Umbilical cord (tissue), 2 donors: ENCODE data around the gene DYNC2LI1. TPM values are rescaled to one million over a fixed set of nuclear protein-coding genes. Genes with fewer than 3 reads are reported as not detected.

Source experiments
- DNase-seq: peaks from one replicate; pipeline ENCODE4 v3.0.0-alpha.2; 2015; ENCODE audit warnings: low spot score
- total RNA-seq: library from RNA; depleted of rRNA; stranded (reverse); fragments of >200 nt; gene quantifications from one replicate; pipeline ENCODE4 v1.2.3, GENCODE V29; 2014; ENCODE audit warnings: low replicate concordance; ENCODE audit not compliant: insufficient read depth

The DYNC2LI1 gene
- total RNA-seq, 1 donor from 2014 or later = 44.1 TPM

DNA sequence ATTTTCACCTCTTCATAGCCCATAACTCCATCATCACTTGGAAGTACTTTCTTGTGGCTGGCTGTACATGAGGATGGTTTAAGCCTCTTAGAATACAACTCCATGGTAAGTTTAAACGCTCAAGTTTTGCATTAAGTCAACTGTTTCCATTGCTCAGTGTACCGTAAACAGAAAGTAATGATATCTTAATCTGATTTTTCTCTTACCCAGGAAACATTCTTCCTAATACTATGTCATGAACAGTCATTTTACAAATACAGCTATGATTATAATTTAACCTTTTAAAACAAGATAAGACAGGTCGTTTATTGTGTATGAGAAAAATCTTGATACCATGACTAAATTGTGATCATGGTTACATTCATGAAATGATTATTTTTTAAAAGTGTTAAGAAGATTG is 11.6 kb upstream of the DYNC2LI1 start:
- no peak for DNase-seq

DNA sequence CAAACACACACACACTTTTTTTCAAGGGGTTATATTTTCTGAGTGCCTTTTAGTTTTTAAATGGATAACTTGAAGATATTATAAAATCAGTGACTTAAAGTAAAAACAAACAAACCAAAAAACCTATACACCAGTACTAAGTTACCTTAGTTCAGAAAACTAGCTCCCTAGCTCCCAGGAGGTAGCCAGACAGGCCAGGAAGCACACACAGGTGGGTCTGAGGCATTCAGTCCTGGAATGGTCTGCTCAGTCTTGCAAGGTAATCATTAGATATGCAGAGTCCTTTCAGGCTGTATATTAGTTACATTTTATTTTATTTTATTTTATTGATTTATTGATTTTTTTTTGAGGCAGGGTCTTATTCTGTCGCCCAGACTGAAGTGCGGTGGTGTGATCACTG is 10.7 kb upstream of the DYNC2LI1 start:
- no peak for DNase-seq

DNA sequence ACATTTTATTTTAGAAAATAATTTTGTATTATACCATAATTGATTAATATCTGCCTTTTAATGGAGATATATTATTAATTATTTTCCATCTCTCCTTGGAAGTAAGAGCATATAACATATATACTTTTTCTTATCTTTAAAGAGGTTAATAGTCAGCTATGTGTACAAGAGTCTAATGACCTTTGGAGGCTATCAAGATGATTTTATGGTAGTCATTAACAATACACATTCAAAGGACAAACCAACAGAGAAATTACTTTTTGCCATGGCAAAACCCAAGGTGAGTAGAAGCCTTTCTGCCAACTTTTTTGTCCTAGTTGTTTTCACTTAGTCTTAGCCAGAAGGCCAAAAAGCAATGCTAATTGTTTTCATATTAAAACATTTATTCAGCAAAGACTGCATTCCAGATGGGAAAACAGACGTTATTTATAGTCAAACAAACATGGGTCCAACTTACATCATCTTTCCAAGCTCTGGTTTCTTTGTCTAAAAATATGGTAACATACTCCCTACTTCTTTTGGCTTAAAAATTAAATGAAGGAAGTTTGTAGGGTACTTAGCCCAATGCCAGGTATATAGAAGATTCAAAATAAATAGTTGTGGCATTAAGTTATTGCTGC is 9.6 kb upstream of the DYNC2LI1 start:
- no peak for DNase-seq

DNA sequence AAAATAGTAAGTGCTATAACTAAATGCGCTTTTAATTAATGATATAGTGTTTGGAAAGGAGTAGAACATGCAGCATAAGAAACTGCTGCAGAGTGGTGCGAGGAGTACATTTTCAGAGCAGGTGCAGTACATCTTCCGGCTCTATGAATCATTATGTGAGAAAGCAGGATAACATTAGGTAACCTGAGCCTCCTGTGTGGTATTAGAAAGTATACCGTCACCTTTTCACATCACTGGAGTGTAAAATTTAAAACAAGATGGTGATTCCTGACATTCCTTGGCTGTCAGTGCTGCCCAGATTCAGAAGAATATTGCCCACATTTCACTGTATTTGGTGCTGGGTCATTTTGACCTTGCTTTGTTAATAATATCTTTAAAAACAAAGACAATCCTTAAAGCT is 7.8 kb upstream of the DYNC2LI1 start:
- no peak for DNase-seq

DNA sequence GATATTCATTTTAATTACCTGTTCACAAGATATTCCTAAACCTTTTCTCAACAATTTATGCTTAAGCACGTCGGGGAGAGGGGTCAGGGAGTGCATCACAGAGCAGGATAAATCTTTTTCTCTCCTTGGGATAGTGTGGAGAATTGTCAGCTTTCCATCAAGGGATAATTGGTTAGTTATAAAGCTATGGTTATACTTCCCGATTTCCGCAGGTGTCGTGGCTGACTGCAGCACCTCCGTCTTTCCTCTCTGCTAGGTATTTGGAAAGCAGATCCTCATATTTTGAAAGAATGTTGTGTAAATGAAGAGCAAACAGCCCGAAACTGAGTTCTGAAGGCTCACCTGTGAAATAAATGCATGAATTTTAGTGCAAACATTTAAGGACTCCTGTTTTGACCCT is 778 bp downstream of the DYNC2LI1 start:
- no peak for DNase-seq

DNA sequence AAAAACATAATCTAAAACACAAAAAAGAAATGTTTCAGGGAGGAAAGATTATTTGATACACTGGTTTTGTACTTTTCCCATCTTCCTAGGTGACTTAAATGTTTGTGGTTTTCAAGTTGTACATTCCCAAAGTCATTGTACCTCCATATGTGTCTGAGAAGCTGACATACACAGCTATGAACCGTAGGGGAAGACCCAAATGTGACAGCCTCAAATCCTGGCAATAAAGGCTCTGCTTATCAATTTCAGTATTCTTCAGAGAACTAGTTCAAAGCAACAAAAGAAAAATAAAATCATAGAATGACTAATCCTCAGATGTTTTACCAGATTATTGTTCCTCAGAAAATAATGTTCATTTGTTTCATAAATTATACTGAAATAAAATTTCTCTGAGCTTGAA is 2.5 kb downstream of the DYNC2LI1 start:
- no peak for DNase-seq

DNA sequence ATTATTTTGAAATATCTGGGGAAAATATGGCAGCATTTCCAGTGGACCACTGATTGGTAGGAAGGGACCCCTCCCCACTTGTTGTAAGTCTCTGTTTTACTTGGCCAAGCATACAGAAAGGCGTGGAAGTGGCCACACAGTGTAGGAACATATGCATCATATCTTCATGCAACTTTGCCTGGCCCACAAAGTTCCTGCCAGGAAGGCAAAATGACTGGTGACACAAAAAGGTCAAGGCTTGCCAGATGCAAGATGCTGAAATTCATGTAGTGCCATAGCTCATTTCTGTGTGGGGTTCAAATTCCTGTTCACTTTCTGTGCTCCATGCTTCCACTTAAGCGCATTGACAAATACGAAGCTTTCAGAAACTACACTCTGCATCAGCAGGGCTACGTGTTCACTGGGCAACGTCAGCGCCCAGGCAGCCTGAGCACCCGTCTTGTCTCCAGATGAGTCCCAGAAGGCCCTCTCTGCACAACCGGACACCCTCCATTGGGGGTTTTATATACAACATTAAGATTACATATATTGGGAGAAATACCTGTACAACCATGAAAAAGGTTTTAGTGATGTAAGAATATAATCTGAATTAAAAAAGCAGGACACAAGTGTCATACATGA is 3.6 kb downstream of the DYNC2LI1 start:
- no peak for DNase-seq

DNA sequence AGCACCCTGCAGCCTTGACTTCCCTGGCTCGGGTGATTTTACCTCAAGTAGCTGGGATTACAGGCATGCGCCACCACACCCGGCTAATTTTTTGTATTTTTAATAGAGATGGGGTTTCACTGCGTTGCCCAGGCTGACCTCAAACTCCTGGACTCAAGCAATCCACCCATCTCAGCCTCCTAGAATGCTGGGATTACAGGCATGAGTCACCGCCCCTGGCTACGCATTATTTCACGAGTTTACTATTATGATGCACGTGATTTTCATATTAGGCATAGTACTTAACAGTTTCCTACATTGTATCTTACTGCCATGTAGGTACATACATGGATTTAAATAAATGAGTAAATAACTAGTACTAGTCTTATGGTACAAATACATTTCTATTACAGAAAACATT is 4.4 kb downstream of the DYNC2LI1 start:
- DNase-seq = no peak

DNA sequence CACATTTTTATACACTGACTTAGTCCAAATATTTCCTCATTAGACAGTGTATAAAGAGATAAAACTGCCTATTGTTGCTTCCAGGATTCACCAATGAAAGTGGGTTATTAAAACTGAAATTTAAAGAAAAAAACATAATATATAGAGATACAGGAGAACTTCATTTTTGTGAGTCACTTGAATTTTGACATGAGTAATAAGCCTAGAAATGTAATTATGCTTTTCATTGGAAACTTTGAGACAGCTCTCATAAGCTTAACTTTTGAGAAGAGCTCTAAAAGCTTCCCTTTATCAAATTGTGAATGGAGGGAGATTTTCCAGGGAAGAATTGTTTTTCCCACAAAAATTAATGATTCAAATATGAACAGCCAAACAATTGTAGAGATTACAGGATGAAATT is 14.1 kb downstream of the DYNC2LI1 start:
- DNase-seq = no peak

DNA sequence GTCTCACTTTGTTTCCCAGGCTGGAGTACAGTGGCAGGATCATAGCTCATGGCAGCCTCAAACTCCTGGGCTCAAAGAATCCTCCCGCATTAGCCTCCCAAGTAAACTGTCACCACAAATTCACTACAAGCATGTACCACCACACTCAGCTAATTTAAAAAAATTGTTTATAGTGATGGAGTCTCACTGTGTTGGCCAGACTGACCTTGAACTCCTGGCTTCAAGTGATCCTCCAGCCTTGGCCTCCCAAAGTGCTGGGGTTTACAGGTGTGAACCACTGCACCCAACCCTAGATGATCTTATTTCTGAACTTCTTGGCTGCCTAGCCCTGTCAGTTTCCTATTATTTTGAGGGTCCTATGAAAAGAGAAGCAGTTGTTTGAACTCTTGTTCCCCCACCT is 14.8 kb downstream of the DYNC2LI1 start:
- no peak for DNase-seq

DNA sequence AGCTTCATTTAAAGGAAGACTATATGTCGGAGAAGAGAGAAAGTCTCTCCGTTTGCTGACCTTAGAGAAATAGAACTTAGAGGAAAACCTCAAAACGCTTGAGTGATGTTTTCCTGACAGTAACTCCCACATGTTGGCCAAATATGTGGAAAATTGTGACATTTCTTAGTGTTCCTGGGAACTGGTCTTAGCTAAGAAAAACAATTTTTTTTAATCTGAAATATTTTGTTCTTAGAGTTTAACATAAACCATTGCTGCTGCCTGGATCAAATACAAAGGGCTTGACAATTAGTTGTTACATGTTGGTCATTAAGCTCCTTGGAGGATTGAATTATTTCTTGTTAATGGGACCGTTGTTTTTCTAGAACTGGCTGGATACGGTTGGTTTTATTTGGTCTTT is 16.3 kb downstream of the DYNC2LI1 start:
- no peak for DNase-seq

DNA sequence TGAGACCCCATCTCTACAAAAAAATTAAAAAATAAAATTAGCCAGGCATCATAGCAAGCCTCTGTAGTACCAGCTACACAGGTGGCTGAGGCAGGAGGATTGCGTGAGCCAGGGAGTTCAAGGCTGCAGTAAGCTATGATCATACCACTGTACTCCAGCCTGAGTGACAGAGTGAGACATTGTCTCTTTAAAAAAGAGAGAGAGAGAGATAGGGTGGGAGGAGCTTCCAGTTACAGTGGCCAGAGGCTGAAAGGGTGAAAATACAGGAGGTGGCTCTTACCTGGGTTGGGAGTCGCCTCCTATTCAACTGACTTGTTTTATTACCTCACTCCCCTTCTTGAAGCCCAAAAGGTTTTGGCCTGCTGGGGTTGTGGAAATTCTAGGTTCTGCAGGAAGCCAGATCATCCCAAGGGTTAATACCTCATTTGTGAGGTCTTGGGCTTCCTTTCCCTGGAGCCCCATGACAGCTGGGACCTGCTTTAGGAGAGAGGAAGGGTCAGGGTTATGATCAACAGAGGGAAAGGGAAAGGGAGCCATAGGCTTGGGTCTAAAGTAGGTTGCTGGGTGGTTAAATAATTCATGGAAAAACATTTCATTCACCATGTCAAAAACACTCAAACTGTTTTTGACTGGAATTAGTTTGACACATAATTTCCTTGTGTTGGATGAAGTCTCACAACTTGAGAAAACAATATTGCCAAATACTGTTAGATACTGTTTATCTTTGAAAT is 17.4 kb downstream of the DYNC2LI1 start:
- no peak for DNase-seq

DNA sequence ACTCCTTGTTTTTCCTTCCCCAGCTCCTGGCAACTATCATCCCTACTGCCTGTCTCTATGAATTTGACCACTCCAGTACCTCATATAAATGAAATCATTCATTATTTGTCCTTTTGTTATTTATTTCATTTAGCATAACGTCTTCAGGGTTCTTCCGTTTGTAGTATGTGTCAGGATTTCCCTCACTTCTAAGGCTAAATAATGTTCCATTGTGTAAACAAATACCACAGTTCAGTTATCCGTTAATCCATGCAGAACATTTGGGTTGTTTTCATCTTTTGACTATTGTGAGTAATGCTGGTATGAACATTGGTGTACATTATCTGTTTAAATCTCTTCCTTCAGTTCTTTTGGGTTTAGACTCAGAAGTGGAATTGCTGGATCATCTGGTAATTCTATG is 18.8 kb downstream of the DYNC2LI1 start:
- no peak for DNase-seq

DNA sequence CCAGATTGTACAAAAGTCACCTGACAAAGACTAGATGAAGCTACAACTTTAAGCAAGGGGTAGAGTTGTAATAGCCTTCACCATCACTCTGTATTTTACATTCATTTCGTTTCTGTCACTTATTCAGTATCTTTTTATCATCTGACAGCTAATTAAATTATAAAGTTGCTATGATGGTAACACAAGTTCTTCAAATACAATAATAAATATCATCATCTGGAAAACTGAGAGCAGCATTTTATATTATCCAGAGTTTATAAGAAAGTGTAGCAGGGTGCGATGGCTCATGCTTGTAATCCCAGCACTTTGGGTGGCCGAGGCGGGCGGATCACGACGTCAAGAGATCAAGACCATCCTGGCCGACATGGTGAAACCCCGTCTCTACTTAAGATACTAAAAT is 21.1 kb downstream of the DYNC2LI1 start:
- no peak for DNase-seq

DNA sequence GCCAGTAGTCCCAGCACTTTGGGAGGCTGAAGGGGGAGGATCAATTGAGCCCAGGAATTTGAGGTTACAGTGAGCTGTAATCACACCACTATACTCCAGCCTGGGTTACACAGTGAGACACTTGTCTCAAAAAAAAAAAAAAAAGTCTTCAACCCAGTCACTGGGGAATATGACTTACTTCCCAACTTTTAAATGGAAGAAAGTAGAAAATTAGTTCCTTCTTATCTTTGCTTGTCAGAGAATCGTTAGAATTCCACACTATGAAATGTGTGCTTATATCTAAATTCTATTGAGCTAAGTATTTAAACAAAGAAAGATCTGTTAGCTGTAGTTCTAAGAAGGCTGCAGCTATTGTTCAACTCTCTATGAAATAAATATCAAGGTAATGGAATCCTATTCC is 22.4 kb downstream of the DYNC2LI1 start:
- DNase-seq = no peak

DNA sequence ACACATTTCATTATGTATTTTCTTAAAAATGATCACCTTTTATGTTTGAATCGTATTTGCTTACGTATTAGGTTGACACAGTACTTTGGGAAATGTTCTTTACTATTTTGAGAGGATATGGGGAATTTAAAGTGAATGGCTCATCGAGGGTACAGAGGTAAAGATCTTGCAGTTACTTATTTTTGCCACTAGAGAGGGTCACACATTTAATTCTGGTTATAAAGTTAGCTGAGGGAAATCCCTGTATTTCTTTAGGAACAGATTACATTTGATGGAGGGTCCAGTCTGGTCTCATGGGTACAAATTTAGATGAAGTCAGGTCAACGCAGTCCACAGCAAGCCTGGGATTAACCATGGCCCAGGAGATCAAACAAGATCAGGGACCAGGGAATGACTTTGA is 24.5 kb downstream of the DYNC2LI1 start:
- DNase-seq = no peak

DNA sequence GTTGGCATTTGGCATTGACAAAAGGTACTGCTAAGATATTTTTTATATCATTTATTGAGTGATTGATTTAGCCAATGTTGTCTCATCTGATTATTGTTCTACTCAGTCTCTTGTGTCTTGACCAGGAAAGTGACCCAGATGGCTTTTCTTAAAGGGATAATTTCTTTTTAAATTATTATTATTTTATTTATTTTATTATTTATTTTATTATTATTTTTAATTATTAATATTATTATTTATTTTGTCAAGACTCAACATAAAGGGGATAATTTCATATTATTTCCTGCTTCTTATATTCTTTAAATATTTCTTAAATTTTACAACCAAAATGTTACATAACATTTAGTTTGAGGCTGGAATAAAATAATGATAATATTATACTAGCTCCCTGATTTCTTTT is 27.1 kb downstream of the DYNC2LI1 start:
- DNase-seq = no peak

DNA sequence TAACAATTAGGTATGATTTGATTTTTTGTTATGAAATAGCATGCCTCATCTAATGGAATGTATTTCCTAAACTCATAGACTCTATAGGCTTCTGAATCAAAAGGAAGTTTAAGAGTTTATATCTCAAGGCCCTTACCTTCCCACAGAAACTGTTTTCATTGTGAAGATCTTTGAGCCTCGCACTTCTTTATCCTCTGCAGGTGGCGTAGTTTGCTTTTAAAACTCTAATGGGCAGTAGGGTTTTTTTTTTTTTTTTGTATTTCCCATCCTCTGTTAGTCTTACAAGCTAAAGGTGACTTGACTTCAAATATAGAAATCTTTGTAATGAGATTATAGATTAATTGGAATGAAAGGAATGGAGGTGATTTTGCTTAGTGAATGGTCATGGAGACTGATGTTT is 28.3 kb downstream of the DYNC2LI1 start:
- DNase-seq = no peak

DNA sequence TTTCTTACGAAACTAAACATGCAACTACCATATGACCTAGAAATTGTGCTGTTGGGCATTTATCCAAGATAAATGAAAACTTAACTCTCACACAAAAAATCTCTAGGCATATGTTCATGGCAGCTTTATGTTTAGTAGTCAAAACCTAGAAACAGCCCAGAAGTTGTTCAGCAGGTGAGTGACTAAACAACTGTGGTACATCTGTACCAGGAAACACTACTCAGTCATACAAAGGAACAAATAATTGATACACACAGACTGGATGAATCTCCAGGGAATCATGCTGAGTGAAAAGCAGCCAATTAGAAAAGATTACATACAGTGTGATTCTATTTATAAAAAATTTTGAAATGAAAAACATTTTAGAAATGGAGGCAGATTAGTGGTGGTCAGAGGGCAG is 29.3 kb downstream of the DYNC2LI1 start:
- no peak for DNase-seq

DNA sequence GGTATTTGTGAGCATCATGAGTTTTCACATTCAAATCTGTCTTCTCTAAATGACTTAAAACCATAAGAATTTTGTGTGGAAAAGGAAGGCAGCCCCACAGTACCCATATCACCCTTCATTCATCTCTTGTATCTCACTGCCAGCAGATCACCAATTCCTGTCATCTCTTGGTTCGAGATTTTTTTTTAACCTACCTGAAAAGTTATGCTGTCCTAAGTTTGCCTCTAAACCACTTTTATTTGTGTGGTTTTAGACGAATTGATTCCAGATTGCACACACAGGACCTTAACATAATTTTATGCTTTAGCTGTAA is 32.8 kb downstream of the DYNC2LI1 start:
- DNase-seq = no peak

DNA sequence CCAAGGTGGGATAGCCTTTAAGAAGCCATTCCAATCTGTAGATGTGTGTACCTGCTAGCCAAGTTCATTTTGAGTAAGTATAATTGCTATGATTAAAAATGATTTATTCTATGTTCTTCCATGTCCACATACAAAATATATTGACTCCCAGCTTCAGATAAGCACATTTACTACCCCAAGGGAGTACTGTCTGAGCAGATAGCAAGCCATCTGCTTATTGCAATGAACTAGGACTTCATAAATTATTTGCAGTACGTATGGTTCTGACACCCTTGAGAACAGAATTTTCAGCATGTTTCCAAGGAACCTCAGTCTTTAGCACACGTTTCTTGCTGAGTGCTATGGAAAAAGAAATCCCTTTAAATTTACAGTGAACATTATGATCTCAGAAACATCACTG is 36.6 kb downstream of the DYNC2LI1 start:
- DNase-seq = no peak

DNA sequence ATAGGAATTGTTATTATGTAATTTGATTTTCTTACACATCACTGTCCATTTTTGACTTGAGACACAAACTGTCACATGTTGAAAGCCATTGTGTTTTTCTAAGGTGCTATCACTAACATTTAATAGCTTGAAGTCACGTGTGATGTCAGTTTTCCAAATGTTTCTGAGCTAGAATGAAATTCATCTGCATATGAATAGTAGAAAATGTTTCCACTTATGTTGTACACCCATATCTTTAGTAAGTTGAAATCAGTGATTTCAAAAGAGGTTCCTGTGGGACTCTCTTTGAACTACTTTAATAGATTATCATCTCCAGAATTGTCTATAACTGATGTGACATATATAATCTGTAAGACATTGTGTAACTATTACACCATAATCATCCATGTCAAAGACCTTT is 37.0 kb downstream of the DYNC2LI1 start:
- no peak for DNase-seq

DNA sequence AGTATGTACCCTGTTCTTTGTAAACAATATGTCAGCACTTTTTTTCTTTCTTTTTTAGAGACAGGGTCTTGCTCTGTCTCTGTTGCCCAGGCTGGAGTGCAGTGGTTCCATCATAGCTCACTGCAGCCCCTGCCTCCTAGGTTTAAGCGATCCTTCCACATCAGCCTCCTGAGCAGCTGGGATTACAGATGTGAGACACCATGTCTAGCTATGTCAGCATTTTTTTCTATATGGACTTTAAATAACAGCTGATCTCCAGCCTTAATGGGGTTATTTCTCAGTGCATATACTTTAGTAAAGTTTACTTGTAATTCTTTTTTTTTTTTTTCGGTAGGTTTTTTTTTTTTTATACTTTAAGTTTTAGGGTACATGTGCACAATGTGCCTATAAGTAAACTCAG is 38.2 kb downstream of the DYNC2LI1 start:
- DNase-seq = no peak

DNA sequence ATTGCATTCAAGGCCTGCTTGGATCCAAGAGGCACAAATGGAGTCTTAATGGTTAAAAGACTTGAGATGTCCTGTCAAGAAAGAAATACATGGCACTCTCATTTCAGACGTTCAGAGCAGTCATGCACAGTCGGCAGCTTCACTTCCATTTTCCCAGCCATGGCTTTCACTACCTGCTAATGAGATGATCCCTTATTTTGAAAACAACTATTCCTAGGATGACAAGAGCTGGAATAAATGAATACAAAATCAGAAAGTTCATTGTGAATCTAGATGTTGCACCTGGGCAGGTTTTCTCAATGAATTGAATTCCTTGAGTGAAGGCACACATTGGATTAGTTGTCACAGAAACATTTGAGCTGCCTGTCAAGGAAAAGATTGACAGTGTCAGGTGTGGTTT is 39.1 kb downstream of the DYNC2LI1 start:
- DNase-seq = no peak
